Subcutaneous abdominal adipose tissue (tissue), 5 donors: ENCODE results near the gene TEAD1.

Source experiments
- H3K27ac ChIP-seq: one replicate; pipeline ENCODE4 v1.7.0; 2013; ENCODE audit warnings: low read depth, mild to moderate bottlenecking, inconsistent platforms, low read length, moderate library complexity
- H3K27me3 ChIP-seq, 5 donors: one replicate each; pipeline ENCODE4 v1.7.0; 2013; ENCODE audit warnings: low read length in 5 of 5, inconsistent platforms in 1 of 5; ENCODE audit not compliant: control insufficient read depth in 5 of 5, insufficient read depth in 4 of 5
- H3K36me3 ChIP-seq, 5 donors: one replicate each; pipeline ENCODE4 v1.7.0; 2013; ENCODE audit warnings: low read length in 5 of 5; ENCODE audit not compliant: control insufficient read depth in 5 of 5, insufficient read depth in 5 of 5
- H3K4me1 ChIP-seq, 5 donors: one replicate each; pipeline ENCODE4 v1.7.0; 2013; ENCODE audit warnings: low read length in 5 of 5, mild to moderate bottlenecking in 3 of 5, moderate library complexity in 1 of 5; ENCODE audit not compliant: control insufficient read depth in 5 of 5, insufficient read depth in 5 of 5
- H3K4me3 ChIP-seq, 5 donors: one replicate each; pipeline ENCODE4 v1.7.0; 2013; ENCODE audit warnings: low read length in 5 of 5, low read depth in 1 of 5
- H3K9ac ChIP-seq, 5 donors: one replicate each; pipeline ENCODE4 v1.7.0; 2013; ENCODE audit warnings: low read length in 5 of 5, mild to moderate bottlenecking in 4 of 5, moderate library complexity in 3 of 5
- H3K9me3 ChIP-seq, 5 donors: one replicate each; pipeline ENCODE4 v1.7.0; 2013; ENCODE audit warnings: low read length in 5 of 5; ENCODE audit not compliant: control insufficient read depth in 5 of 5
- donor health status: healthy.
- donor health status: healthy.
- donor health status: healthy.
- donor health status: healthy.
- donor health status: healthy.

Gene TEAD1

GRCh38 chr11:12677131-12677530, 2.9 kb downstream of the TEAD1 start:
- no peaks in the 10 kb centered on the region for H3K27me3 ChIP-seq
- H3K4me1 ChIP-seq = peaks cover 6 to 64% (median 54%) of the 10 kb centered on the region in 5 donors
- H3K36me3 ChIP-seq = no peaks in the 10 kb centered on the region
- H3K9me3 ChIP-seq = no peaks in the 10 kb centered on the region
- H3K4me3 ChIP-seq = peak overlapping the region in 3 of 5 donors; percentile 75 to 90 (median 87)
- H3K9ac ChIP-seq = peak overlapping the region in 3 of 5 donors; percentile 43 to 78 (median 66)
- peak overlapping the region; percentile 86 for H3K27ac ChIP-seq

- peaks cover 10 to 71% (median 63%) of the 10 kb centered on the region in 5 donors for H3K4me1 ChIP-seq
- peak overlapping the region in 1 of 5 donors; percentile 78 for H3K9ac ChIP-seq
- peak overlapping the region in 4 of 5 donors; percentile 28 to 90 (median 64) for H3K4me3 ChIP-seq
- no peaks in the 10 kb centered on the region for H3K27me3 ChIP-seq
- no peaks in the 10 kb centered on the region for H3K36me3 ChIP-seq
- H3K27ac ChIP-seq = peak overlapping the region; percentile 86
- H3K9me3 ChIP-seq = no peaks in the 10 kb centered on the region
Measured at GRCh38 chr11:12678092-12678491, 3.9 kb downstream of the TEAD1 start.

DNA sequence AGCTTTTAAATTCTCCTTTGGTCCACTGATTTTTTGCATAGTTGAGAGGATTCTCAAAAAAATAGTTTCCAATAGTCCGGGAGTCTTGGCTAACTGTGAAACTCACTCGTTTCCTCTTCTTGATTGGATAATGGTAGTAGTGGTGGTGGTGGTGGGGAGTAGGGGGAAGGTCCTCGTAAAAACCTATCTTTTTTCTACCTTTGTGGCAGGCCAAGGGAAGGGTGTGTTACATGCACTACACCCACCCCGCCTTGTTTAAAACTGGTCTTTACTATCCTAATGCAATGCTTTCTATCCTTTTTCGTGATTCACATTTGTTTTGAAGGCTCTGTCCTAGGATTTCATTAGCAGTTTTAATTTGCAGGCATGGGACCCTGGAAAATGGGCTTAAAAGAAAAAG, 4.8 kb downstream of the TEAD1 start:
- H3K27me3 ChIP-seq = no peaks in the 10 kb centered on the region
- peak overlapping the region; percentile 86 for H3K27ac ChIP-seq
- no peak overlapping the region for H3K4me3 ChIP-seq
- H3K4me1 ChIP-seq = peaks cover 10 to 76% (median 64%) of the 10 kb centered on the region in 5 donors
- no peaks in the 10 kb centered on the region for H3K36me3 ChIP-seq
- H3K9me3 ChIP-seq = no peaks in the 10 kb centered on the region
- H3K9ac ChIP-seq = peak overlapping the region in 1 of 5 donors; percentile 78

DNA sequence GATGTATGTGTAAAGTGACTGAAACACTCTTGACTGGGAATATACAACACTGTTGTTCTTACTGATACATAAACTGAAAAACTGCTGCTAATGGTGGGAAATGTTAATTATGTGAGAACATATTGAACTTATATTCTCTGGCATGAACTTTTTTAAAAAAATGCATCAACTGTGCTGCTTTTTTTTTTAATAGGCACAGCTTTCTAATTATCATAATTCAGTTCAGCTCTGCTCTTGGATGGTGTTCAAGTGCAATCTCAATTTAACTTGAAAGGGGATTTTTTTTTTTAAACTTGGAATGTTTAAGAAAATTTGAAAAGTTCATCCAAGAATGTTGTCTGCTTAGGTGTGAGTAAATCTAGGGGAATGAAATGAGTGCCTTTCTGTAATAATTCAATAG, 5.2 kb downstream of the TEAD1 start:
- Histone ChIP-seq H3K27ac (peak overlapping the region; percentile 11), H3K9ac (no peak overlapping the region)

GRCh38 chr11:12680246-12680939, 6.2 kb downstream of the TEAD1 start:
- H3K9ac ChIP-seq = no peak overlapping the region
- peaks cover 10 to 87% (median 74%) of the 10 kb centered on the region in 5 donors for H3K4me1 ChIP-seq
- H3K4me3 ChIP-seq = peak overlapping the region in 1 of 5 donors; percentile 32
- peak overlapping the region; percentile 11 for H3K27ac ChIP-seq
- no peaks in the 10 kb centered on the region for H3K36me3 ChIP-seq
- no peaks in the 10 kb centered on the region for H3K27me3 ChIP-seq
- no peaks in the 10 kb centered on the region for H3K9me3 ChIP-seq

More for the DNA sequence above, 5.2 kb downstream of the TEAD1 start:
- Histone ChIP-seq H3K9me3 (no peaks in the 10 kb centered on the region), H3K36me3 (no peaks in the 10 kb centered on the region), H3K4me3 (no peak overlapping the region), H3K4me1 (peaks cover 10 to 80% (median 69%) of the 10 kb centered on the region in 5 donors), H3K27me3 (no peaks in the 10 kb centered on the region)

- no peaks in the 10 kb centered on the region for H3K36me3 ChIP-seq
- H3K4me1 ChIP-seq = peaks cover 10 to 84% (median 72%) of the 10 kb centered on the region in 5 donors
- H3K9me3 ChIP-seq = no peaks in the 10 kb centered on the region
- peak overlapping the region in 1 of 5 donors; percentile 32 for H3K4me3 ChIP-seq
- no peak overlapping the region for H3K27ac ChIP-seq
- no peak overlapping the region for H3K9ac ChIP-seq
- no peaks in the 10 kb centered on the region for H3K27me3 ChIP-seq
Measured at GRCh38 chr11:12680940-12681258, 6.7 kb downstream of the TEAD1 start.

DNA sequence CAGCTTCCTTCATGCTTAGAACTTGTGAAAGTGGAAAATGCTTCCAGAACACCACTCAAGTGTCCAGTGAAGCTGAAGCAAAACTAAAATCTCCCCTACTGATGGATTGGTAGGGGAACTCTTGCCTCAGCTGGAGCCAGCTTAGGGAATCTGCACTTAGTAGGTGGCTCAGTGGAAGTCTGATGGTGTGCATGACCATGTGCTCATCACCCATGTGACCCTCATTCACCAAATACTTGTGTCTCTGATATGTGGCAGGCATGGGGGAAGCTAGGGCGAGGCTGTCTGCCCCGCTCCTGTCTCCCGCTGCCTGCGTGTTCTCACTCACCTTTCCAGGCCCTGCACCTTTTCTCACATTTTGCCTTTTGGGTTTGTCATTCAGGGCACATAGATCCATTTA, 7.2 kb downstream of the TEAD1 start:
- H3K27me3 ChIP-seq = no peaks in the 10 kb centered on the region
- H3K4me1 ChIP-seq = peaks cover 10 to 78% (median 66%) of the 10 kb centered on the region in 5 donors
- H3K9ac ChIP-seq = no peak overlapping the region
- no peaks in the 10 kb centered on the region for H3K36me3 ChIP-seq
- H3K4me3 ChIP-seq = no peak overlapping the region
- H3K9me3 ChIP-seq = no peaks in the 10 kb centered on the region
- H3K27ac ChIP-seq = no peak overlapping the region

- Histone ChIP-seq H3K27me3 (no peaks in the 10 kb centered on the region), H3K27ac (no peak overlapping the region), H3K4me1 (peaks cover 9 to 70% (median 60%) of the 10 kb centered on the region in 5 donors), H3K4me3 (peak overlapping the region in 1 of 5 donors; percentile 0), H3K36me3 (no peaks in the 10 kb centered on the region), H3K9me3 (no peaks in the 10 kb centered on the region), H3K9ac (peak overlapping the region in 1 of 5 donors; percentile 19)
Measured at GRCh38 chr11:12682288-12682687, 8.1 kb downstream of the TEAD1 start.

DNA sequence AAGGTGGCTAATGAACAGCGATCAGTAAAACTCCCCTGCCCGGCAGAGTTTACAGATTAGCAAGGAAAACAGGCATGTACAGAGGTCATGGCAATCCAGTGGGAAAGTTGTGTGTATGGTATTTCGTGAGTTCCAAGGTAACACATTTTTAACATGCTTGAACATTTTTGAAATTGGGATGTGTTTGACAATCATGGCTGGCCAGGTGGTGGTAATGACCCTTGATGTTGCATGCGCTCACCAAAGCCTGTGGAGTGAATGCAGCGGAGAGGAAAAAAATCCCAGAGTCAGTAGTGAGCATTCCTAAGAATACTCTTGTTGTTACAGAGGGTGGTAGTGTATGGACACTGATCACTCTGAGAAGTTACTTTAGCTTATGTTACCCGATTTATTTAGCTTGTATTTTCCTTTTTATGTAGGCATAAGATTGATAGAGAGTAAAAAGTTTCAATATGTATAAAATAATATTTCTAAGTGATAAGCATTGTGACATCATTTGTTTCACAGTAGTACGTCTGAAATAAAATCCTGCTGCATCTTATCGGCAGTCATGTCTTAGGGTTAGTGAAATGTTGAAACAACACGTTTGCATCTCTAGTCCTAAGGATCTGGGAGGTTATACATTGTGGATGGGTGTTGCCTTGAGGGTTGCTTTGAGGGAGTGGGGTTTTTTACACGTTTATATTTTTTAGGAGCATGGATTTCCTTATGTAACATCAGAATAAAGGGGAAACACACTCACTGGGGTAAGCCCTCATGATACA, 8.7 kb downstream of the TEAD1 start:
- Histone ChIP-seq H3K27ac (peak overlapping the region; percentile 61), H3K36me3 (no peaks in the 10 kb centered on the region), H3K27me3 (no peaks in the 10 kb centered on the region), H3K4me3 (peak overlapping the region in 1 of 5 donors; percentile 0), H3K9ac (peak overlapping the region in 1 of 5 donors; percentile 19), H3K4me1 (peaks cover 9 to 69% (median 55%) of the 10 kb centered on the region in 5 donors), H3K9me3 (no peaks in the 10 kb centered on the region)

DNA sequence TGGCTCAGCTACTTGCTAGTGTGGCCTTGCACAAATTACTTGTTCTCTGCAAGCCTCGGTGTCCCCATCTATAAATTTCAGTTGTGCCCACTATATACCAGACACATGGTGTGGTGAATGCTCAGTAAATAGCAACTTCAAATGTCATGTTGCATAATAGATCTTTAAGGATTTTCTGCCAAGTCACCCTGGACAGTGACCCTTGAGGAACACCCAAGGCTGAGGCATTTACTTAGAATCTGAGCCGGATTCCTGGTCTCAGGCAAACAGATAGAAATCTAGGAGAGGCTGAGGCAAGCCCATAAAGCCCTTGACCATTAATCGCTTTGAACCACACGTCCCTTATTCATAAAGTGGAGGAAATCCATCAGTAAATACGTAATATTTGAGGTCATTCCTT, 9.7 kb downstream of the TEAD1 start:
- peak overlapping the region; percentile 61 for H3K27ac ChIP-seq
- H3K27me3 ChIP-seq = no peaks in the 10 kb centered on the region
- H3K36me3 ChIP-seq = no peaks in the 10 kb centered on the region
- H3K4me3 ChIP-seq = no peak overlapping the region
- no peak overlapping the region for H3K9ac ChIP-seq
- H3K9me3 ChIP-seq = no peaks in the 10 kb centered on the region
- peaks cover 9 to 60% (median 46%) of the 10 kb centered on the region in 5 donors for H3K4me1 ChIP-seq
